Brain pericyte (primary cell): Measurements from ENCODE around the gene PTPRN2.

ENCODE experiments used
- DNase-seq: peaks from one replicate; pipeline ENCODE4 v3.0.0-alpha.2; 2012; ENCODE audit warnings: low read depth, low spot score

The PTPRN2 gene

DNA sequence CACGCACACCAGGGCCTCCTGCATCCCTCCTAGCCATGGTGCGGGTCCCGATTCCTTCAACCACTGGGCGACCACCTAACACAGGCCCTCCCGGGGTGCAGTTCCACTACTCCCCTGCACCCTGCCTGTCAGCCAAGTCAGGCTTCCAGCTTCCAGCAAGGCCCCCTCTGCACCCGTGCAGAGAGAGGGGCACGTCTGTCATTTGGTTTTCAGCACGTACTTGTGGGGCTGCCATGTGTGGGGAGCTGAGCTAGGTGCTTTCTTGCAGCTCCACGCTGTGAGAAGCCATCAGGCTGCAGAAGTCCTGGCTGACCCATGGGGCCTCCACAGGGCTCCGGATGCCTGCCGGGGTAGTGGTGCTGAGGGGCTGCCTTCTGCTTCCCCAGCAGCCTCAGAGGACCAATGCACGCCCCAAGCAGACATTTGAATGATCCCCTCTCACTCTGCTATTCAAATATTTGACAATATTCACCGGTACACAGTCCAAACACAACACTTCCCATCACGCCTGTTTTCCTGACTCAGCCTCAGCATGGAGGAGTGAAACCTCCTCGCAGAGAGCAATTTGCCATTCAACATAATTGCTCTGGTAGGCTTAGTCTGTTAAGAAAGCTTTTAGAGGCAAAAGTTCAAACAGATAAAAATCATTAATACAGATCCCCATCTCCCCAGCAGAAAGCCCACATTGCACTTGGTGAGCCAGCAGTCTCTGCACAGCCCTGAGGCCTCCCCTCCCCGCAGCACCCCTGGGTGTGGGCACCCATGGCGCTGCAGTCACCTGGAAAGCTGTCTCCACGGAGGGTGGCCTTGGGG lies 449.9 kb downstream of the PTPRN2 start:
- DNase-seq = no peak

GRCh38 chr7:158135931-158136330 lies 451.7 kb downstream of the PTPRN2 start:
- DNase-seq = no peak

DNA sequence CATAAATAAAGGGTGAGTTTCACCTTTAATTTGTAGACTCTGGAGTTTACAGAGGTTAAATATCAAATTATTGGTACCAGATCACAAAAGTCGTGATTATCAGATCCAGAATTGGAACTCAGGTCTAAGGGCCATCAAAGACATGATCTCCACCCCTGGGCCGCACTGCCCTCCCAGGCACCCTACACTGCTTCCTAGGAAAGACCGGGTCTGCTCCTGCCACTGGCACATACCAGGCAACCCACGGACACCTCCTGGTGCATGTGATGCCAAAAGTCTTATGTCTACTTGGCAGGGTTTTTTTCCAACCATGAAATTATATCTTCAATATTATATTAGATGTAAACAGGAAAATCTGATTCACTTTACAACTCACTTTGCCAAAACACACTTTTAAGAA lies 452.8 kb downstream of the PTPRN2 start:
- no peak for DNase-seq

GRCh38 chr7:158133515-158134271 lies 453.9 kb downstream of the PTPRN2 start:
- no peak for DNase-seq

DNA sequence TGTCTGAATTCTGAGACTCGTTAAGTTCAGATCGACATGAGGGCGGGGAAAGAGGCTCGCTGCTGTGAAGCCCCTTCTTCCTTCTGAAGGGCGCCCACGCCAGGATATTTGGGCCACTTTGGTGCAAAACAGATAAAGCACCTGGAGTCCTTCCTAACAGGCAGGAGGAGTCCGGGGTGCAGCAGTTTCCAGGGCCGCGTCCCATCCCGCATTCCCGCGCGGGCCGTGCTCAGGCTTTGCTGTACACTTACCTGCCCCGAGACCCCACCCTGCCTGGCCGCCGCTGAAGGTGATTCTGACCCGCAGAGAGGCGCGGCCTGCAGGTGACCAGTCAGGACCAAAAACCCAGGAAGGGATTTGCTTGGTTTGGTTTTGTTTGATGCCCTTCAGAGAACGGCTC lies 454.6 kb downstream of the PTPRN2 start:
- DNase-seq = no peak

DNA sequence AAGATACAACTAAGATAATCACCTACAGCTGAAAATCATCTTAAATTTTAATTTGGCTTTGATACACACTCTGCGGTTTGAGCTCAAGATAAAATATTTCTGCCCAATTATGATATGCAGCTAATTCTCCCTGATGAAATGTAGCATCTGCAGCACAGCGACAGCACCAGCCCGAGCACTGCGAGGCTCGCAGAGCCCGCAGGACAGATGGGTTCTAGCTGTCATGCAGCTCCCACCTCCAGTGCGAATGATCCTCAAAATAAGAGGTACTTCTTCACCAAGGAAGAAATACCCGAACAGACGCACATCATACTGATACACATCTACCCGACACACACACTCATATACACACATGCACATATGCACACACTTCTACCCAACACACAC lies 457.6 kb downstream of the PTPRN2 start:
- DNase-seq = no peak

DNA sequence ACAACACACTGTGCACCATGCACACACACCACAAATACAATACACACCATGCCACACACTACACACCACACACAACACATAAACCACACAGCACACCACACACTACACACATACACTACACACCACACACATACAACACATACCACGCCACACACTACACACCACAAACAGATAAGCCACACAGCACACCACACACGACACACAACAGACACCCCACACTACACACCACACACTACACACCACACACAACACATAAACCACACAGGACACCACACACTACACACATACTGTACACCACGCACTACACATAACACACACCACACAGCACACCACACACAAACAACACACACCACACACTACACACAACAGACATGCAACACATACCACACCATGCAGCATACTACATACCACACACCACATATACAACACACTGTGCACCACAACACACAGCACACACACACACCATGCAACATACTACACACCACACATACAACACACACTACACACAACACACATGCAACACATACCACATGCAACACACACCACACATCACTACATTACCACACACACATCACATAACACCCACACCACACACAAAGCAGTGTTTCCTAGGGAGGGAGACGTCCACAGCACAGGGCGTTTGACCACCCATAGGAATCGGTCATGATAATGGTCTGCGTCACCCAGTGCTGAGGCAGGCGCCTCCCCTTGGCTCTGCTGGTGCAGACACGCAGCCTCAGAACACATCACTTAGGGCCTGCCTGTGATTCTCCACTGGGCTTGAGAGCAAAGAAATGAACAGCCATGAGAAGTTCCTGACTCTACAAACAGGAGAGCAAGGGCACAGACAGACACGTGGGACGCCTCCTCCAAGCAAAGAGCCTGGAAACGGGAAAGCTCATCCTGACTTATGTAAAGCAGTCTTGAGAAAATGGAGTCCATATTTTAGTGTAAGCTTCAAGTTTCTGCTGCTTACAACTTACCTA lies 458.3 kb downstream of the PTPRN2 start:
- no peak for DNase-seq

DNA sequence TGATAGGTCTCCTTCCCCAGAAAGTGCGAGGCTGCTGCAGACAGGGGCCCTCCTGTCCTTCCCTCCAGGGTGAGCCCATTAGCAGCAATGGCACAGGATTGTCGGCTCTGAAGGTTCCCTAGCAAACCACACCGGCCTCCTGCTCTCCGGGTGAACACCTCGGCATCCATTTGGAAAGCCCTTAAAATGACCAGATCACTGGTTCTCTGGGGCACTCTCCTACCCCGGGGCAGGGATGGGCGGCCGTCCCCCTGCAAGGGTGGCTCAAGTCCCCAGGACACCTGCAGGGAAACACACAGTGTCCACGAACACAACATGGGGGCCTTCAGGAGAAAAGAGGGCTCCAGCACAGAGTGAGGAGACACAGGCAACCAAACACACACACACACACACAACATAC lies 459.1 kb downstream of the PTPRN2 start:
- no peak for DNase-seq

- no peak for DNase-seq
Measured at GRCh38 chr7:158127241-158127640, 460.4 kb downstream of the PTPRN2 start.

DNA sequence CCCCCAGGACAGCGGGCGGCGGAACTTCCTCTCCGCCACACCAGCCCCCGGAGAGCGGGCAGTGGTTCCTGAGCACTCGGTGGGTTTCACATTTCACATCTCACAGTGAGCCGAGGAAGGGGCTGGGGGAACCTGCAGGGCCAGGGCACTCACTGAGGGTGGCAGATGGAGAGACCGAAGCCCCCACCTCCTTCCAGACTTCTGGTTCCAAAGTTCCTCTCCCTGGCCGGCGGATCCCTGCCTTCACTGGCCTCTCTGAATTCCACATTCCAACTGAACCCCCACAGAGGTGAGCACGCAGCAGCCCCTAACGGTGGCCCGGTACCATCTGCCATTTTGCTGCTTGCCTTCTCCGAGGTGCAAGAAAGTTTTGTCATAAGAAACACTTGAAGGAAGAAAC lies 461.0 kb downstream of the PTPRN2 start:
- DNase-seq = no peak

GRCh38 chr7:158125721-158126120 lies 461.9 kb downstream of the PTPRN2 start:
- DNase-seq = no peak

- DNase-seq = no peak
Measured at GRCh38 chr7:158125091-158125490, 462.5 kb downstream of the PTPRN2 start.

DNA sequence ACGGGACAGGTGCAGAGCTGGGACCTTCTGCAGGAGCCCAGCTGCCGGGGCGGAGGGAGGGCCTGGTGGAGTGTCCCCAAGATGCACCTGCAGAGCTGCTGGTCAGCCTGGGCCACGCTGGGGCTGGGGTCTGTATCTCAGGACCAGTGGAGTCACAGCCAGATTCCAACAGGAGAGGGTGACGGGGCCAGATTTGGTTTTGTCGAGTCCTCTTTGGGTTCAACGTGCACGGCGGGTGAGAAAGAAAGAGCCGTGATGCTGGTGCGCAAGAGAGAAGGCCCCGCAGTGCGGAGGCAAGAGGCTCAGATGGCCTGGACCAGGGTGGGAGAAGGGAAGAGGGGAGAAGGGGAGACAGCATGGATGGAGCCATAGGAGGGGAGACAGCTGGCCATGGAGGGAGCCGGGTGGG lies 462.9 kb downstream of the PTPRN2 start:
- DNase-seq = no peak

DNA sequence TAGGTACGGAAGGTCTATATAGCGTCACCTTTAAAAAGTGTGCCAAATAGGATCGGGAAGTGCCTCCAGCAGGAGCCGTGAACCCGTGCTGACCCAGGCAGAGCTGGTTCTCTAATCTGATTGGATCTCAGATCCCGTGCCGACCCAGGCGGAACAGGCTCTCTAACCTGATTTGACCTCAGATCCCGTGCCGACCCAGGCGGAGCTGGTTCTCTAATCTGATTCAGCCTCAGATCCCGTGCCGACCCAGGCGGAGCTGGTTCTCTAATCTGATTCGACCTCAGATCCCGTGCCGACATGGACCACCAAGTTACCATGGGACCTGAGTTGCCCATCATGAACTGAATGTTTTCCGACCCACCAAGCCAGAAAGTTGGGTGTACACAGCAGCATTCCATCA lies 463.9 kb downstream of the PTPRN2 start:
- no peak for DNase-seq

DNA sequence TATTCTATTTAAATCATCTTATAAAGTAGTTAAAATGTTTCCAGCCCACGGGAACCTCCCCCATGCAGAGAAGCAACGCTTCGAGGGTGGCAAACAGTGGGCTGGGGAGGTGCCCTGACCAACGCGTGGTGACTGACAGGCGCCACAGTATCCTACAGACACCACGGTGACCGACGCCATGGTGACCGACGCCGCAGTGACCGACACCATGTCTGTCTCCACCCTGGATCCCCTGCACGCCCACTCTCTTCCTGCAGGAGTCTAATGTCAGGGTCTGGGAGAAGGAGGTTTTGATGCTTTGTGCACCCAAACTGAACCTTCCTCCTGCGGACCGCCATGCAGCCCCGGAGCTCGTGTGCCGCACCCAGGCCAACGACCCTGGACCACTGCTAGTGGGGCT lies 464.4 kb downstream of the PTPRN2 start:
- DNase-seq = no peak

- DNase-seq = no peak
Measured at GRCh38 chr7:158121441-158122045, 466.1 kb downstream of the PTPRN2 start.

DNA sequence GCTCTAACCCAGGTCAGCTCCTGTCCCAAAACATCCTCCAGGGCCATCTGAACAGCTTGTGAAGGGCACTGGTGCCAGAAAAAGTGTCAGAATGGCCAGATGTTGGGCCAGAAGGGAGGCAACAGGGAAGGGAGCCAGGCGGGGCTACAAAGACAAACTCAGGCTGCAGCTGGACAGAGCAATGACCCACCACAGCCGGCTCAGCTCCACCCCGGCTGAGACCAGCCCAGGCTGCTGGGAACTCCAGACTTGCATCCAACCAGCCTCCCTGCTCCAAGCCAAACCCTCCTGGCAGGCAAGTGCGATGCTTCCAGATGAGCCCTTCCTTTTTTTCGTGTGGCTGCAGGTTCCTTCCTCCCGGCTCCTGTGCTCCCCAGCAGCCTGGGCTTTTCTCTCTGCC lies 466.9 kb downstream of the PTPRN2 start:
- no peak for DNase-seq

- DNase-seq = no peak
Measured at GRCh38 chr7:158120316-158120715, 467.3 kb downstream of the PTPRN2 start.

DNA sequence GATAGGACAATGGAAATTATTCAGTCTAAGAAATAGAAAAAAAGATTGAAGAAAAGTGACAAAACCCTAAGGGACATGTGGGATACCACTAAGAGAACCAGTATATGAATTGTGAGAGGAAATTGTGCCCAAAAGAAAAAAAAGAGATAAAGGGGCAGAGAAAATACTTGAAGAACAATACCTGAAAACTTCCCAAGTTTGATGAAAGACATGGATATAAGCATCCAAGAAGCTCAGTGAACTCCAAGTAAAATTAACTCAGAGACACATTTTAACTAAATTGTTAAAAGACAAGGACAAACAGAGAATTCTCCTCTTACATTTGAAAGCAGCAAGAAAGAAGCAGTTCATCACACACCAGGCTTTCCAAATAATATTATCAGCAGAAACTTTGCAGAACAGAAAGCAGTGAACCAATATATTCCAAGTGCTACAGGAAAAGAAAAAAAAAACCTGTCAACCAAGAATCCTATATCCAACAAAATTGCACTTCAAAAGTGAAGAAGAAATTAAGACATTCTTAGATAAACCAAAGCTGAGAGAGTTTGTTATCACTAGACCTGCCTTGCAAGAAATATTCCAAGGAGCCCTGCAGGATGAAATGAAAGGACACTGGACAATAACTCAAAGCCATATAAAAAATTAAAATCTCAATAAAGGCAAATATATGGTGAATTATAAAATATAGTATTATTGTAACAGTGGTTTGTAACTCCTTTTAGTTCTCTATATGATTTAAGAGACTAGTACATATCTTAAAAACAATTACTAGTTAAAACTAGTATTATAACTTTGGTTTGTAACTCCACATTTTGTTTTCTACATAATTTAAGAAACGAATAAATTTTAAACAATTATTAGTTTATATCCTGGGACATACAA lies 470.0 kb downstream of the PTPRN2 start:
- no peak for DNase-seq

- no peak for DNase-seq
Measured at GRCh38 chr7:158116235-158116634, 471.4 kb downstream of the PTPRN2 start.
